Measurements from ENCODE around the gene GID8. TPM values are rescaled to one million over a fixed set of nuclear protein-coding genes. Genes with fewer than 3 reads are reported as not detected.
A peak's percentile ranks its signal among the peaks of the same experiment; 100 is the strongest.

The GID8 gene
- total and polyA plus RNA-seq, 2 of the 13 experiments (the other 11 are each of a cell fraction or from before 2014, with no cell fraction given): 39.6 to 59.8 TPM

- TF ChIP-seq, protein P1, sequence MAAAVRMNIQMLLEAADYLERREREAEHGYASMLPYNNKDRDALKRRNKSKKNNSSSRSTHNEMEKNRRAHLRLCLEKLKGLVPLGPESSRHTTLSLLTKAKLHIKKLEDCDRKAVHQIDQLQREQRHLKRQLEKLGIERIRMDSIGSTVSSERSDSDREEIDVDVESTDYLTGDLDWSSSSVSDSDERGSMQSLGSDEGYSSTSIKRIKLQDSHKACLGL (CRISPR knock-in tag; IDR thresholded peaks at IDR 0.05): peak; percentile 53; the same call in 1 of the 2 replicates
- TF ChIP-seq STAT5B (CRISPR knock-in tag; IDR thresholded peaks at IDR 0.05) (no peak), NR2F2 (IDR thresholded peaks at IDR 0.05; ENCODE audit: borderline replicate concordance, low read depth) (no peak), STAT6 (CRISPR knock-in tag; IDR thresholded peaks at IDR 0.05; ENCODE audit: borderline replicate concordance) (no peak), MEIS2 (CRISPR knock-in tag; IDR thresholded peaks at IDR 0.05) (no peak), ARID3A (IDR thresholded peaks at IDR 0.05; ENCODE audit: low read depth, low read length) (no peak), SUZ12 (IDR thresholded peaks at IDR 0.05; ENCODE audit: low read depth, low read length) (no peak), ARHGAP35 (CRISPR knock-in tag; IDR thresholded peaks at IDR 0.05; ENCODE audit: borderline replicate concordance) (no peak; the same call in none of the 2 replicates), ZFYVE20 (CRISPR knock-in tag; IDR thresholded peaks at IDR 0.05; ENCODE audit: borderline replicate concordance, low read depth) (no peak; the same call in 1 of the 2 replicates), HNF4G (IDR thresholded peaks at IDR 0.05; ENCODE audit: borderline replicate concordance, low read depth, low read length) (no peak), HNF4G (CRISPR knock-in tag; IDR thresholded peaks at IDR 0.05; ENCODE audit: borderline replicate concordance, low read depth) (no peak), SRY (CRISPR knock-in tag; IDR thresholded peaks at IDR 0.05) (peak; percentile 72; the same call in 1 of the 2 replicates), ZNF256 (CRISPR knock-in tag; conservative IDR thresholded peaks at IDR 0.05) (no peak), SMAD3 (CRISPR knock-in tag; IDR thresholded peaks at IDR 0.05) (no peak), SYNCRIP (IDR thresholded peaks at IDR 0.05; ENCODE audit: insufficient read depth, low read depth, low read length) (no peak), ERF (CRISPR knock-in tag; IDR thresholded peaks at IDR 0.05) (0 out of 2 replicates have a peak, but pooled peaks have one; percentile 5), ZNF598 (CRISPR knock-in tag; IDR thresholded peaks at IDR 0.05; ENCODE audit: borderline replicate concordance) (0 out of 2 replicates have a peak, but pooled peaks have one; percentile 17), ZNF709 (CRISPR knock-in tag; IDR thresholded peaks at IDR 0.05) (peak; percentile 49; the same call in 1 of the 2 replicates)
- TF ChIP-seq, protein P2, sequence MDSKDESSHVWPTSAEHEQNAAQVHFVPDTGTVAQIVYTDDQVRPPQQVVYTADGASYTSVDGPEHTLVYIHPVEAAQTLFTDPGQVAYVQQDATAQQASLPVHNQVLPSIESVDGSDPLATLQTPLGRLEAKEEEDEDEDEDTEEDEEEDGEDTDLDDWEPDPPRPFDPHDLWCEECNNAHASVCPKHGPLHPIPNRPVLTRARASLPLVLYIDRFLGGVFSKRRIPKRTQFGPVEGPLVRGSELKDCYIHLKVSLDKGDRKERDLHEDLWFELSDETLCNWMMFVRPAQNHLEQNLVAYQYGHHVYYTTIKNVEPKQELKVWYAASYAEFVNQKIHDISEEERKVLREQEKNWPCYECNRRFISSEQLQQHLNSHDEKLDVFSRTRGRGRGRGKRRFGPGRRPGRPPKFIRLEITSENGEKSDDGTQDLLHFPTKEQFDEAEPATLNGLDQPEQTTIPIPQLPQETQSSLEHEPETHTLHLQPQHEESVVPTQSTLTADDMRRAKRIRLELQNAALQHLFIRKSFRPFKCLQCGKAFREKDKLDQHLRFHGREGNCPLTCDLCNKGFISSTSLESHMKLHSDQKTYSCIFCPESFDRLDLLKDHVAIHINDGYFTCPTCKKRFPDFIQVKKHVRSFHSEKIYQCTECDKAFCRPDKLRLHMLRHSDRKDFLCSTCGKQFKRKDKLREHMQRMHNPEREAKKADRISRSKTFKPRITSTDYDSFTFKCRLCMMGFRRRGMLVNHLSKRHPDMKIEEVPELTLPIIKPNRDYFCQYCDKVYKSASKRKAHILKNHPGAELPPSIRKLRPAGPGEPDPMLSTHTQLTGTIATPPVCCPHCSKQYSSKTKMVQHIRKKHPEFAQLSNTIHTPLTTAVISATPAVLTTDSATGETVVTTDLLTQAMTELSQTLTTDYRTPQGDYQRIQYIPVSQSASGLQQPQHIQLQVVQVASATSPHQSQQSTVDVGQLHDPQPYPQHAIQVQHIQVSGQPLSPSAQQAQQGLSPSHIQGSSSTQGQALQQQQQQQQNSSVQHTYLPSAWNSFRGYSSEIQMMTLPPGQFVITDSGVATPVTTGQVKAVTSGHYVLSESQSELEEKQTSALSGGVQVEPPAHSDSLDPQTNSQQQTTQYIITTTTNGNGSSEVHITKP (CRISPR knock-in tag; IDR thresholded peaks at IDR 0.05; ENCODE audit: low read depth): no peak
Measured at GRCh38 chr20:62970307-62971210, 32.6 kb downstream of the GID8 start (continued).
